GM18870 (cell line): Measurements from ENCODE around the gene TNK1.

Source experiments
- ATAC-seq: cut with Tn5 transposase; IDR thresholded peaks from one replicate; pipeline ENCODE4 v1.9.1; 2021; ENCODE audit warnings: moderate library complexity; ENCODE audit not compliant: unreplicated experiment

TNK1 gene

GRCh38 chr17:7408863-7409262, 28.0 kb downstream of the TNK1 start:
- no peak for ATAC-seq

GRCh38 chr17:7409716-7410115, 28.8 kb downstream of the TNK1 start:
- no peak for ATAC-seq

- ATAC-seq = no peak
Observed at GRCh38 chr17:7410634-7411426, 29.9 kb downstream of the TNK1 start.

GRCh38 chr17:7411427-7411750, 30.5 kb downstream of the TNK1 start:
- no peak for ATAC-seq

- no peak for ATAC-seq
Observed at GRCh38 chr17:7413346-7413985, 32.6 kb downstream of the TNK1 start.

- no peak for ATAC-seq
Observed at GRCh38 chr17:7414837-7415236, 33.9 kb downstream of the TNK1 start.

- no peak for ATAC-seq
Observed at GRCh38 chr17:7415784-7416183, 34.9 kb downstream of the TNK1 start.

GRCh38 chr17:7416323-7416722, 35.4 kb downstream of the TNK1 start:
- no peak for ATAC-seq

- no peak for ATAC-seq
Observed at GRCh38 chr17:7417056-7417655, 36.3 kb downstream of the TNK1 start.

- no peak for ATAC-seq
Observed at GRCh38 chr17:7418472-7419152, 37.7 kb downstream of the TNK1 start.

GRCh38 chr17:7419819-7420610, 39.1 kb downstream of the TNK1 start, which contains the start of gene SPEM1:
SPEM1 (plus strand) TSS chr17:7420324; CDS start chr17:7420385, 61 bp downstream.
- no peak for ATAC-seq

GRCh38 chr17:7421186-7421585, 40.3 kb downstream of the TNK1 start:
- ATAC-seq = no peak

GRCh38 chr17:7423679-7424078, 42.8 kb downstream of the TNK1 start:
- ATAC-seq = no peak

GRCh38 chr17:7425316-7425715, 44.4 kb downstream of the TNK1 start, which contains the start of gene SPEM2:
SPEM2 (plus strand) TSS chr17:7425616; CDS start chr17:7425689, 73 bp downstream.
- no peak for ATAC-seq

- no peak for ATAC-seq
Observed at GRCh38 chr17:7425756-7426155, 44.9 kb downstream of the TNK1 start.

- ATAC-seq = no peak
Observed at GRCh38 chr17:7426203-7426863, 45.4 kb downstream of the TNK1 start.

- no peak for ATAC-seq
Observed at GRCh38 chr17:7426896-7427489, 46.1 kb downstream of the TNK1 start.

- no peak for ATAC-seq
Observed at GRCh38 chr17:7427549-7427948, 46.7 kb downstream of the TNK1 start.

GRCh38 chr17:7428557-7428956, 47.7 kb downstream of the TNK1 start, which contains the start of gene SPEM3:
SPEM3 (plus strand) TSS chr17:7428857; CDS start chr17:7428903, 46 bp downstream.
- ATAC-seq = no peak

GRCh38 chr17:7429722-7430121, 48.8 kb downstream of the TNK1 start:
- ATAC-seq = no peak
